ENCODE results near the gene RDH11. TPM values are rescaled to one million over a fixed set of nuclear protein-coding genes. Genes with fewer than 3 reads are reported as not detected.
A peak's percentile ranks its signal among the peaks of the same experiment; 100 is the strongest.

The RDH11 gene
- total and polyA plus RNA-seq, 2 donors (not counting 3 experiments of a cell fraction or from before 2014, with no cell fraction given) = 79.8 to 93.2 TPM

DNA sequence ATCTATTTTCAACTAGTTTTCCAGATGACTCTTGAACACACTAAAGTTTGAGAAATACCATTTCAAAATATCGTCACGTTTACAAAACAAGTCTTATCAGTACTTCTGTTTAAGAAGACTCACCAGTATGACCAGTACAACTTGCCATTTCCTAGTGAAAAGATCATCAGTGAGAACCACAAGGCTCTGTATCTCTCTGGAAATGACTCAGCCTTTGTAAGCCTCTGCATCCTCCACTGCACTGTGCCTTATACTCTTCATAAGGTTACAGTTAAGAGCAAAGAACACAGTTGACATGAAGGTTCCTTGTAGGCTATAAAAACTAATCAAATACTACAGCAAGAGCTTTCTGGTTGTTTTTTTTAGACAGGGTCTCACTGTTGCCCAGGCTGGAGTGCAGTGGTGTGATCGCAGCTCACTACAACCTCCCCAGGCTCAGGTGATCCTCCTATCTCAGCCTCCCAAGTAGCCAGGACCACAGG is 15.4 kb downstream of the RDH11 start:
- BruUV-seq (replicated peaks) = no TSS peak
- ChIA-PET CTCF (interaction anchor here (0.9 to 1.9 kb wide), 6 partner anchors 12 to 153 kb away, joined by 3 to 10 read pairs (median 4); partner anchors contain the start of gene ARG2), POLR2A (no interaction called here)
- no peaks in the 10 kb centered on the region for H3K9me3 ChIP-seq (replicated peaks; ENCODE audit: control insufficient read depth, insufficient read depth, low read length)
- no peak overlapping the region for H2AFZ ChIP-seq (ENCODE audit: low read depth, low read length)
- peak overlapping the region; percentile 67 for H3K4me2 ChIP-seq (ENCODE audit: insufficient read depth, low read length)
- dilution Hi-C loops (cut with MboI; ENCODE audit: extremely low pct_ligation_motif_present, low sequenced_read_pairs) (no loop called here), intact Hi-C loops (cut with micrococcal nuclease) (no loop called here)
- no peak overlapping the region for H3K4me3 ChIP-seq (replicated peaks in 1 of 3; ENCODE audit: insufficient read depth in 1 of 3, low read depth in 1 of 3, low read length in 3 of 3)
- FAIRE-seq (peak; percentile 92), DNase-seq (ENCODE audit: low read depth, low spot score) (peak; percentile 73)
- H3K27ac ChIP-seq (ENCODE audit: insufficient read depth, low read depth, low read length) = peak overlapping the region; percentile 48
- no peaks in the 10 kb centered on the region for H3K9me1 ChIP-seq (replicated peaks; ENCODE audit: control insufficient read depth, extremely low read depth, insufficient read depth, low read length)
- TF ChIP-seq FOS (IDR thresholded peaks at IDR 0.05; ENCODE audit: borderline replicate concordance, insufficient read depth, low read length) (peak; percentile 95), EZH2 (IDR thresholded peaks at IDR 0.05; ENCODE audit: borderline replicate concordance, low read depth, low read length, severe bottlenecking) (no peak), POLR2A (IDR thresholded peaks at IDR 0.05; ENCODE audit: low read depth, low read length) (no peak), JUN (IDR thresholded peaks at IDR 0.05; ENCODE audit: borderline replicate concordance, insufficient read depth, insufficient read length, low read depth) (peak; percentile 39), GATA2 (IDR thresholded peaks at IDR 0.05; ENCODE audit: insufficient read depth, insufficient read length, low read depth, low read length) (peak; percentile 82), MYC (IDR thresholded peaks at IDR 0.05; ENCODE audit: low read depth, low read length) (no peak), POLR2AphosphoS5 (IDR thresholded peaks at IDR 0.05; ENCODE audit: insufficient read depth, low read depth, low read length) (no peak)
- TF ChIP-seq, protein P1, sequence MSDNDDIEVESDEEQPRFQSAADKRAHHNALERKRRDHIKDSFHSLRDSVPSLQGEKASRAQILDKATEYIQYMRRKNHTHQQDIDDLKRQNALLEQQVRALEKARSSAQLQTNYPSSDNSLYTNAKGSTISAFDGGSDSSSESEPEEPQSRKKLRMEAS (IDR thresholded peaks at IDR 0.05; ENCODE audit: insufficient read depth, insufficient read length) = no peak
- H3K36me3 ChIP-seq (ENCODE audit: control insufficient read depth in 2 of 2, extremely low read depth in 1 of 2, insufficient read depth in 2 of 2, low read length in 2 of 2) = peaks cover 4 to 5% of the 10 kb centered on the region in 2 experiments
- H3K9ac ChIP-seq (replicated peaks; ENCODE audit: extremely low read depth, insufficient read depth, low read length) = no peak overlapping the region
- no peaks in the 10 kb centered on the region for H3K27me3 ChIP-seq (ENCODE audit: control insufficient read depth in 2 of 2, insufficient read depth in 2 of 2, low read length in 2 of 2)
- no peaks in the 10 kb centered on the region for H4K20me1 ChIP-seq (replicated peaks; ENCODE audit: control insufficient read depth, extremely low read depth, insufficient read depth, low read length)
- H3K79me2 ChIP-seq (ENCODE audit: control insufficient read depth, insufficient read depth, low read length) = peaks cover 28% of the 10 kb centered on the region
- H3K4me1 ChIP-seq (ENCODE audit: control insufficient read depth, extremely low read depth, insufficient read depth, low read length) = peaks cover 21% of the 10 kb centered on the region

DNA sequence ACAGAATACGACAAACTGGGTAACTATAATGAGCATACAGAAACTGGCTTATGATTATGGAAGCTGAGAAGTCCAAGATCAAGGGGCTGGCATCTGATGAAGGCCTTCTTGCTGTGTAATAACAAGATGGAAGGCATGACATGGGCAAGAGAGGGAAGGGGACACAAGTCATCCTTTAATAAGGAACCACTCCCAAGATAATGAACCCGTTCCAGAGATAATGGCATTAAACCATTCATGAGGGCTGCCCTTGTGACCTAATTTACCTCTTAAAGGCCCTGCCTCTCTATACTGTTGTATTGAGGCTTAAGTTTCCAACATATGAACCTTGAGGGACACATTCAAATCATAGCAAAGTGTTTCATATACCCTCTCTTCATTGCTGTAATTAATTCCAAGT is 16.6 kb downstream of the RDH11 start:
- BruUV-seq (replicated peaks) = no TSS peak
- FAIRE-seq = no peak
- Histone ChIP-seq H4K20me1 (replicated peaks; ENCODE audit: control insufficient read depth, extremely low read depth, insufficient read depth, low read length) (no peaks in the 10 kb centered on the region), H3K9ac (replicated peaks; ENCODE audit: extremely low read depth, insufficient read depth, low read length) (no peak overlapping the region), H3K79me2 (ENCODE audit: control insufficient read depth, insufficient read depth, low read length) (peaks cover 31% of the 10 kb centered on the region), H3K36me3 (ENCODE audit: control insufficient read depth in 2 of 2, extremely low read depth in 1 of 2, insufficient read depth in 2 of 2, low read length in 2 of 2) (peaks cover 2 to 5% of the 10 kb centered on the region in 2 experiments), H3K9me3 (replicated peaks; ENCODE audit: control insufficient read depth, insufficient read depth, low read length) (no peaks in the 10 kb centered on the region), H3K4me2 (ENCODE audit: insufficient read depth, low read length) (no peak overlapping the region), H2AFZ (ENCODE audit: low read depth, low read length) (no peak overlapping the region), H3K27ac (ENCODE audit: insufficient read depth, low read depth, low read length) (no peak overlapping the region), H3K4me3 (replicated peaks in 1 of 3; ENCODE audit: insufficient read depth in 1 of 3, low read depth in 1 of 3, low read length in 3 of 3) (no peak overlapping the region), H3K27me3 (ENCODE audit: control insufficient read depth in 2 of 2, insufficient read depth in 2 of 2, low read length in 2 of 2) (no peaks in the 10 kb centered on the region), H3K4me1 (ENCODE audit: control insufficient read depth, extremely low read depth, insufficient read depth, low read length) (peaks cover 23% of the 10 kb centered on the region), H3K9me1 (replicated peaks; ENCODE audit: control insufficient read depth, extremely low read depth, insufficient read depth, low read length) (no peaks in the 10 kb centered on the region)
- CTCF ChIA-PET = interaction anchor here (1.9 kb wide), 2 partner anchors 11 to 13 kb away, joined by 4 to 7 read pairs; no protein-coding TSS in a partner anchor
- dilution Hi-C loops (cut with MboI; ENCODE audit: extremely low pct_ligation_motif_present, low sequenced_read_pairs) (no loop called here), intact Hi-C loops (cut with micrococcal nuclease) (no loop called here)
- POLR2A ChIA-PET = no interaction called here
- TF ChIP-seq, protein P2, sequence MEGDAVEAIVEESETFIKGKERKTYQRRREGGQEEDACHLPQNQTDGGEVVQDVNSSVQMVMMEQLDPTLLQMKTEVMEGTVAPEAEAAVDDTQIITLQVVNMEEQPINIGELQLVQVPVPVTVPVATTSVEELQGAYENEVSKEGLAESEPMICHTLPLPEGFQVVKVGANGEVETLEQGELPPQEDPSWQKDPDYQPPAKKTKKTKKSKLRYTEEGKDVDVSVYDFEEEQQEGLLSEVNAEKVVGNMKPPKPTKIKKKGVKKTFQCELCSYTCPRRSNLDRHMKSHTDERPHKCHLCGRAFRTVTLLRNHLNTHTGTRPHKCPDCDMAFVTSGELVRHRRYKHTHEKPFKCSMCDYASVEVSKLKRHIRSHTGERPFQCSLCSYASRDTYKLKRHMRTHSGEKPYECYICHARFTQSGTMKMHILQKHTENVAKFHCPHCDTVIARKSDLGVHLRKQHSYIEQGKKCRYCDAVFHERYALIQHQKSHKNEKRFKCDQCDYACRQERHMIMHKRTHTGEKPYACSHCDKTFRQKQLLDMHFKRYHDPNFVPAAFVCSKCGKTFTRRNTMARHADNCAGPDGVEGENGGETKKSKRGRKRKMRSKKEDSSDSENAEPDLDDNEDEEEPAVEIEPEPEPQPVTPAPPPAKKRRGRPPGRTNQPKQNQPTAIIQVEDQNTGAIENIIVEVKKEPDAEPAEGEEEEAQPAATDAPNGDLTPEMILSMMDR (IDR thresholded peaks at IDR 0.05; ENCODE audit: extremely low read depth in 1 of 2, insufficient read depth in 1 of 2, low read depth in 1 of 2, low read length in 2 of 2) = no peak
- TF ChIP-seq POLR2A (IDR thresholded peaks at IDR 0.05; ENCODE audit: low read depth, low read length) (no peak), JUN (IDR thresholded peaks at IDR 0.05; ENCODE audit: borderline replicate concordance, insufficient read depth, insufficient read length, low read depth) (no peak), FOS (IDR thresholded peaks at IDR 0.05; ENCODE audit: borderline replicate concordance, insufficient read depth, low read length) (no peak), GATA2 (IDR thresholded peaks at IDR 0.05; ENCODE audit: insufficient read depth, insufficient read length, low read depth, low read length) (no peak), EZH2 (IDR thresholded peaks at IDR 0.05; ENCODE audit: borderline replicate concordance, low read depth, low read length, severe bottlenecking) (no peak), POLR2AphosphoS5 (IDR thresholded peaks at IDR 0.05; ENCODE audit: insufficient read depth, low read depth, low read length) (no peak), MYC (IDR thresholded peaks at IDR 0.05; ENCODE audit: low read depth, low read length) (no peak)
- TF ChIP-seq, protein P1 (IDR thresholded peaks at IDR 0.05; ENCODE audit: insufficient read depth, insufficient read length) = no peak
- no peak for DNase-seq (ENCODE audit: low read depth, low spot score)

All from endothelial cell of umbilical vein (primary cell).